ENCODE measurements around the gene DOCK4.

GRCh38 chr7:111743244-111743847, 462.9 kb downstream of the DOCK4 start:
- TF ChIP-seq CTCF (IDR thresholded peaks at IDR 0.05; ENCODE audit: insufficient read depth, low read length) (no peak), GABPA (IDR thresholded peaks at IDR 0.05; ENCODE audit: low read depth) (no peak)
